Measurements from ENCODE around the gene ABHD15. TPM values are rescaled to one million over a fixed set of nuclear protein-coding genes. Genes with fewer than 3 reads are reported as not detected.

ABHD15 gene
- total and polyA plus RNA-seq, 9 of the 15 experiments (the other 6 are each of a cell fraction or from before 2014, with no cell fraction given), result 0.85 to 4.2 (median 2.1) TPM

- Histone ChIP-seq H3K79me2 (ENCODE audit: control insufficient read depth, insufficient read depth, low read length) (peaks cover 5% of the 10 kb centered on the region; the same call in 1 of the 3 replicates), H3K9ac (ENCODE audit: insufficient read depth in 1 of 2, low read depth in 2 of 2, low read length in 2 of 2) (no peak overlapping the region; a peak in 1 of 4 replicates), H3K27me3 (ENCODE audit: control insufficient read depth in 2 of 2, insufficient read depth in 2 of 2, low read length in 2 of 2) (no peaks in the 10 kb centered on the region), H3K4me2 (ENCODE audit: insufficient read depth, low read length) (no peak overlapping the region), H3K36me3 (ENCODE audit: control insufficient read depth, insufficient read depth, low read length) (peaks cover 40% of the 10 kb centered on the region; the same call in 1 of the 3 replicates), H2AFZ (ENCODE audit: low read depth, low read length) (no peak overlapping the region), H3K9me1 (ENCODE audit: control insufficient read depth, insufficient read depth, low read length) (no peaks in the 10 kb centered on the region), H3K27ac (ENCODE audit: extremely low read depth, low read depth, low read length) (no peak overlapping the region), H3K9me3 (replicated peaks; ENCODE audit: control insufficient read depth, insufficient read depth, low read depth, low read length) (no peaks in the 10 kb centered on the region), H4K20me1 (replicated peaks; ENCODE audit: control insufficient read depth, insufficient read depth, low read length) (no peaks in the 10 kb centered on the region), H3K4me3 (no peak overlapping the region), H3K4me1 (replicated peaks in 1 of 2; ENCODE audit: control insufficient read depth in 2 of 2, insufficient read depth in 2 of 2, low read length in 2 of 2) (peaks cover 6 to 42% of the 10 kb centered on the region in 2 experiments; a peak in 4 of 5 replicates)
- ChIA-PET POLR2A (interaction anchor here (0.6 to 1.0 kb wide), 4 partner anchors 9 to 548 kb away, joined by 3 to 4 read pairs (median 4); no protein-coding TSS in a partner anchor), CTCF (ENCODE audit: low intra/inter-chr PET ratio) (no interaction called here)
- TF ChIP-seq MYNN (IDR thresholded peaks at IDR 0.05) (0 out of 2 replicates have a peak, but pooled peaks have one; percentile 24), MYNN (CRISPR knock-in tag; IDR thresholded peaks at IDR 0.05) (no peak), CBFA2T2 (conservative IDR thresholded peaks at IDR 0.05) (no peak), FOS (IDR thresholded peaks at IDR 0.05; ENCODE audit: extremely low read depth, insufficient read length) (no peak), RFX1 (IDR thresholded peaks at IDR 0.05) (peak; percentile 77; the same call in 1 of the 2 replicates)
- no peak for DNase-seq (ENCODE audit: extremely low read depth in 1 of 4, low spot score in 3 of 4)
- no peak for ATAC-seq
- BruUV-seq (replicated peaks), result no TSS peak
- FAIRE-seq, result no peak
- WGBS (ENCODE audit: insufficient coverage, low coverage, missing lambda C conversion rate), result 92% methylated on average over 13 of the region's 20 CpGs
- in situ Hi-C loops (cut with MboI) (no loop called here), intact Hi-C loops (cut with micrococcal nuclease) (no loop called here)
Measured at GRCh38 chr17:29581583-29582253, 14.9 kb upstream of the ABHD15 start.
